SH-SY5Y (cell line): ENCODE measurements around the gene KCNMB3.

Experiments
- GATA2 ChIP-seq: IDR thresholded peaks from 2 replicates; pipeline ENCODE4 v1.6.1; 2011; ENCODE audit warnings: mild to moderate bottlenecking, low read depth, low read length
- GATA3 ChIP-seq: IDR thresholded peaks from 2 replicates; pipeline ENCODE4 v1.6.1; 2011; ENCODE audit warnings: low read depth, mild to moderate bottlenecking, low read length, moderate library complexity

DNA sequence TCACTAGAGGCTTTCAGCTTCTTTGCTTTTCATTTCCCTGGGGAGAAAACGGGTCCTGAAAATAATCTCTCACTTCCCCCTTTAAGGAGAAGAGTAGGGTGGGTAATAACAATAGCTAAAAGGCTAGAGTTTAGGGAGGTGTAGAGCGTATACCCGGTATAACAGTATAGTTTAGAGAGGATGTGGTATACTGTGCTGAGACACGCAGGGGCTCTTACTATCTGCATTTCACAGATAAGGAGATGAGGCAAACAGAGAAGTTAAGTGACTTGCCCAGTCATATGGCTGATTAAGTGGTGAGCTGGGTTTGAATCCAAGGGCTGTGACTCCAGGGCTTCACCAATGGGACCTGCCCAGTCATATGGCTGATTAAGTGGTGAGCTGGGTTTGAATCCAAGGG lies 15.0 kb upstream of the KCNMB3 start:
- TF ChIP-seq GATA2 = no peak
- TF ChIP-seq GATA3 = no peak
